ENCODE measurements around the gene EPOP.

The EPOP gene

DNA sequence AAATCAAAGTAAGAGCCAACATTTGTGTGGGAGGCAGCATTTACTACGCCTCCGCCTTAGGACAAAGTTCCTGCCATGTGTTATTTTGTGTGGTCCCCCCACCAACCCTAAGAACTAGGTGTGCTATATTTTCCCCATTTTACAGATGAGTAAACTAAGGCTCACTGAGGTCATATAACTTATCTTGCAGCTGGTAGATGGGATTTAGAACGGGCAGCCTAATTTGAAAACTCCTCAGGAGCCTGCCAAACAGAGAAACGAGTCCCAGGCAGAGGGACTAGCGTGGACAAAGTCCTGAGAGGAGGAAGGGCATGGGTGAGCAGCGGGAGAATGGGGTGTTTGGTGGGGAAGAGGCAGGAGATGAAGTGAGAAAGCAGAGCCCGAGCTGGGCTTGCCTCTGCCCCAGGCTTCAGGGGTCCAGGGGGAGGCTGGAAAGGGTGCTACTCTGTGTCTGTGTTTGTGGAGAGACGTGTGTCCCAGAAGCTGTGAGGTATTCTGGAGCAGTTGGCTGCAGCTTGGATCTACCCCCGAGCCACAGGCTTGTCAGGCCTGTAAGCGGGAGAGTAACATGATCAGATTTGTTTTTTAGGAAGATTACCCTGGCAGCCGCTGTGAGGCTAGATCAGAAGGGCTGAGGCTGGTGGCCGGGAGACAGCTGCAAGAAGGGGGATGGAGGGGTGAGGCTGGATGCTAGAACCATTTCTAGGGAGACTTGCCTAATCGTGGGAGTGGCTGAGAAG is 35.3 kb upstream of the EPOP start:
- no peaks in the 10 kb centered on the region for H3K27me3 ChIP-seq (ENCODE audit: control insufficient read depth, low read length)
- peaks cover 84% of the 10 kb centered on the region for H3K36me3 ChIP-seq (ENCODE audit: control insufficient read depth, low read length)
- no peaks in the 10 kb centered on the region; the same call in 1 of the 2 replicates for H3F3A ChIP-seq (ENCODE audit: control insufficient read depth, insufficient read depth)
- H3K79me2 ChIP-seq (ENCODE audit: control insufficient read depth, low read length) = peaks cover 31% of the 10 kb centered on the region
- peaks cover 7% of the 10 kb centered on the region for H4K20me1 ChIP-seq (ENCODE audit: control insufficient read depth, insufficient read depth, low read depth, low read length)
- no peak for TF ChIP-seq EZH2phosphoT487 (IDR thresholded peaks at IDR 0.05; ENCODE audit: borderline replicate concordance, low read length)
- TF ChIP-seq, protein P1, sequence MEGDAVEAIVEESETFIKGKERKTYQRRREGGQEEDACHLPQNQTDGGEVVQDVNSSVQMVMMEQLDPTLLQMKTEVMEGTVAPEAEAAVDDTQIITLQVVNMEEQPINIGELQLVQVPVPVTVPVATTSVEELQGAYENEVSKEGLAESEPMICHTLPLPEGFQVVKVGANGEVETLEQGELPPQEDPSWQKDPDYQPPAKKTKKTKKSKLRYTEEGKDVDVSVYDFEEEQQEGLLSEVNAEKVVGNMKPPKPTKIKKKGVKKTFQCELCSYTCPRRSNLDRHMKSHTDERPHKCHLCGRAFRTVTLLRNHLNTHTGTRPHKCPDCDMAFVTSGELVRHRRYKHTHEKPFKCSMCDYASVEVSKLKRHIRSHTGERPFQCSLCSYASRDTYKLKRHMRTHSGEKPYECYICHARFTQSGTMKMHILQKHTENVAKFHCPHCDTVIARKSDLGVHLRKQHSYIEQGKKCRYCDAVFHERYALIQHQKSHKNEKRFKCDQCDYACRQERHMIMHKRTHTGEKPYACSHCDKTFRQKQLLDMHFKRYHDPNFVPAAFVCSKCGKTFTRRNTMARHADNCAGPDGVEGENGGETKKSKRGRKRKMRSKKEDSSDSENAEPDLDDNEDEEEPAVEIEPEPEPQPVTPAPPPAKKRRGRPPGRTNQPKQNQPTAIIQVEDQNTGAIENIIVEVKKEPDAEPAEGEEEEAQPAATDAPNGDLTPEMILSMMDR (IDR thresholded peaks at IDR 0.05; ENCODE audit: low read depth, low read length, poor library complexity, severe bottlenecking) = no peak
- no peak overlapping the region for H3K27ac ChIP-seq (ENCODE audit: low read depth, low read length)
- H3K9me3 ChIP-seq (ENCODE audit: control insufficient read depth, insufficient read depth, low read length) = no peaks in the 10 kb centered on the region
- no peak overlapping the region for H3K4me3 ChIP-seq (ENCODE audit: low read length)
- no peak overlapping the region for H3K4me2 ChIP-seq (ENCODE audit: low read length)
- H3K9me2 ChIP-seq (replicated peaks; ENCODE audit: control insufficient read depth, low read length) = no peaks in the 10 kb centered on the region
- H3K4me1 ChIP-seq (ENCODE audit: control insufficient read depth, low read length) = peaks cover 11% of the 10 kb centered on the region

DNA sequence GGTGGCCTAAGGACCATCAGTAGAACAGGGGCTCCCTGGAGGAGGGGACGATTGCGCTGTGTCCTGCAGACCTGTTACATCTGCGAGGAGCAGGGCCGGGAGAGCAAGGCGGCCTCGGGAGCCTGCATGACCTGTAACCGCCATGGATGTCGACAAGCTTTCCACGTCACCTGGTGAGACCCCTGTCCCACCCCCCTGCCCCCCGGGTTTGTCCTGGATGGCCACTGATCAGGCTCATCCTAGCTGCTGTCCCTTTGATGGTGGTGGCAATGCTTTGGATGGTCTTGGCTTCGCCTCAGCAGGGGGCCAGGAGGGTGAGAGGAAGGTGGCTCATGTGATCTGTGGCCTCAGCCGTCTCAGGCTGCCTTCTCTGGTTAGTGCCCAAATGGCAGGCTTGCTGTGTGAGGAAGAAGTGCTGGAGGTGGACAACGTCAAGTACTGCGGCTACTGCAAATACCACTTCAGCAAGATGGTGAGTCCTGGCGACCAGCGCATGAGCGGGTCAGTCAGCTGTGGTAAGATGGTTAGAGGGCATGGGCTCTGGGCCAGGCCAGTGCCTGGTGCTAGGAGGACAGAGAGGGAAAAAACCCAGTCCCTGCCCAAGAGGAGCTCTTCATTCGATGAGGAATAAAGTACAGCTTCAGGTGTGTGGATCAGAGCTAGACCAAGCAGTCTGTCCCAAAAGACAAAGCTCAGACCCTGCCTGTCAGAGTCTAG is 34.5 kb upstream of the EPOP start:
- Histone ChIP-seq H3K27me3 (ENCODE audit: control insufficient read depth, low read length) (no peaks in the 10 kb centered on the region), H3K36me3 (ENCODE audit: control insufficient read depth, low read length) (peaks cover 79% of the 10 kb centered on the region), H4K20me1 (ENCODE audit: control insufficient read depth, insufficient read depth, low read depth, low read length) (peaks cover 7% of the 10 kb centered on the region), H3K4me3 (ENCODE audit: low read length) (no peak overlapping the region), H3K9me2 (replicated peaks; ENCODE audit: control insufficient read depth, low read length) (no peaks in the 10 kb centered on the region), H3K4me1 (ENCODE audit: control insufficient read depth, low read length) (peaks cover 16% of the 10 kb centered on the region), H3K4me2 (ENCODE audit: low read length) (no peak overlapping the region), H3K79me2 (ENCODE audit: control insufficient read depth, low read length) (peaks cover 37% of the 10 kb centered on the region), H3K9me3 (ENCODE audit: control insufficient read depth, insufficient read depth, low read length) (no peaks in the 10 kb centered on the region), H3K27ac (ENCODE audit: low read depth, low read length) (no peak overlapping the region), H3F3A (ENCODE audit: control insufficient read depth, insufficient read depth) (peaks cover 1% of the 10 kb centered on the region)
- TF ChIP-seq, protein P1 (IDR thresholded peaks at IDR 0.05; ENCODE audit: low read depth, low read length, poor library complexity, severe bottlenecking) = no peak
- TF ChIP-seq EZH2phosphoT487 (IDR thresholded peaks at IDR 0.05; ENCODE audit: borderline replicate concordance, low read length) = no peak

DNA sequence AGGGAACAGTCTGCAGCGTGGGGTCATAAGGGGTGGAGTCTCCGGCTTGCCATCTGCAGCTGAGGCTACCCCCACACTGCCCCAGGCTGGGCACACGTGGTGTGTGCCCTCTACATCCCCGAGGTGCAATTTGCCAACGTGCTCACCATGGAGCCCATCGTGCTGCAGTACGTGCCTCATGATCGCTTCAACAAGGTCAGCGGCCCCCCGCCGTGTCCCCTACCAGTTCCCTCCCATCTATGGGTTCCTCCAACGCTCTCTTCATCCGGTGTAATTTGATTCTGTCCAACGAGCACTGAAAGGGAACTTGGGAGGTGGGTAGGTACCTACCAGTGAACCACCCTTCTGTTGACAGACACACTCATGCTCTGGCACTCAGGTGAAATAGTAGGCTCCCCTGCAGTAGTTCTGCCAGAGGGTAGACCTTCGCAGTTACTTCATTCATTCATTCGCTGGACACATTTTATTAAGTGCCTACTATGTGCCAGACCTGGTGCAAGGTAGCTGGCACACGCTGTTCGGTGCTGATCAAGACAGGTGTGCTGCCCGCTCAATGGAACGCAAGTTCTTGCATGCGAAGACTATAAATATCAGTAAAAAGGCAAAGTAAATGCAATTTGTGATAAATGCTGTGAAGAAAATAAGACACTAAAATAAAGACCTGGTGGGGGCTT is 33.1 kb upstream of the EPOP start:
- Histone ChIP-seq H3K4me1 (ENCODE audit: control insufficient read depth, low read length) (peaks cover 27% of the 10 kb centered on the region), H3K4me2 (ENCODE audit: low read length) (peak overlapping the region; percentile 77; the same call in 1 of the 2 replicates), H4K20me1 (ENCODE audit: control insufficient read depth, insufficient read depth, low read depth, low read length) (peaks cover 7% of the 10 kb centered on the region), H3K79me2 (ENCODE audit: control insufficient read depth, low read length) (peaks cover 43% of the 10 kb centered on the region), H3K4me3 (ENCODE audit: low read length) (peak overlapping the region; percentile 97; the same call in 1 of the 2 replicates), H3K9me3 (ENCODE audit: control insufficient read depth, insufficient read depth, low read length) (no peaks in the 10 kb centered on the region), H3K27me3 (ENCODE audit: control insufficient read depth, low read length) (no peaks in the 10 kb centered on the region), H3F3A (ENCODE audit: control insufficient read depth, insufficient read depth) (peaks cover 12% of the 10 kb centered on the region), H3K9me2 (replicated peaks; ENCODE audit: control insufficient read depth, low read length) (no peaks in the 10 kb centered on the region), H3K36me3 (ENCODE audit: control insufficient read depth, low read length) (peaks cover 70% of the 10 kb centered on the region), H3K27ac (ENCODE audit: low read depth, low read length) (no peak overlapping the region)
- TF ChIP-seq EZH2phosphoT487 (IDR thresholded peaks at IDR 0.05; ENCODE audit: borderline replicate concordance, low read length) = no peak
- TF ChIP-seq, protein P1 (IDR thresholded peaks at IDR 0.05; ENCODE audit: low read depth, low read length, poor library complexity, severe bottlenecking) = no peak
